Measurements from ENCODE around the gene SGSM2.
A peak's percentile ranks its signal among the peaks of the same experiment; 100 is the strongest.

- TF ChIP-seq CTCF (IDR thresholded peaks at IDR 0.05) (no peak), POLR2A (IDR thresholded peaks at IDR 0.05) (peak in 1 of 2 donors; percentile 57)
These were observed 10.7 kb downstream of the SGSM2 start for GRCh38 chr17:2347805-2348685.

Measured in adrenal gland (tissue), 5 donors.